ENCODE measurements around the gene ZNF70. TPM values are rescaled to one million over a fixed set of nuclear protein-coding genes. Genes with fewer than 3 reads are reported as not detected.

ZNF70 gene
- total and polyA plus RNA-seq, 9 of the 15 experiments (the other 6 are each of a cell fraction or from before 2014, with no cell fraction given): 0.14 to 3.3 (median 1.4) TPM

DNA sequence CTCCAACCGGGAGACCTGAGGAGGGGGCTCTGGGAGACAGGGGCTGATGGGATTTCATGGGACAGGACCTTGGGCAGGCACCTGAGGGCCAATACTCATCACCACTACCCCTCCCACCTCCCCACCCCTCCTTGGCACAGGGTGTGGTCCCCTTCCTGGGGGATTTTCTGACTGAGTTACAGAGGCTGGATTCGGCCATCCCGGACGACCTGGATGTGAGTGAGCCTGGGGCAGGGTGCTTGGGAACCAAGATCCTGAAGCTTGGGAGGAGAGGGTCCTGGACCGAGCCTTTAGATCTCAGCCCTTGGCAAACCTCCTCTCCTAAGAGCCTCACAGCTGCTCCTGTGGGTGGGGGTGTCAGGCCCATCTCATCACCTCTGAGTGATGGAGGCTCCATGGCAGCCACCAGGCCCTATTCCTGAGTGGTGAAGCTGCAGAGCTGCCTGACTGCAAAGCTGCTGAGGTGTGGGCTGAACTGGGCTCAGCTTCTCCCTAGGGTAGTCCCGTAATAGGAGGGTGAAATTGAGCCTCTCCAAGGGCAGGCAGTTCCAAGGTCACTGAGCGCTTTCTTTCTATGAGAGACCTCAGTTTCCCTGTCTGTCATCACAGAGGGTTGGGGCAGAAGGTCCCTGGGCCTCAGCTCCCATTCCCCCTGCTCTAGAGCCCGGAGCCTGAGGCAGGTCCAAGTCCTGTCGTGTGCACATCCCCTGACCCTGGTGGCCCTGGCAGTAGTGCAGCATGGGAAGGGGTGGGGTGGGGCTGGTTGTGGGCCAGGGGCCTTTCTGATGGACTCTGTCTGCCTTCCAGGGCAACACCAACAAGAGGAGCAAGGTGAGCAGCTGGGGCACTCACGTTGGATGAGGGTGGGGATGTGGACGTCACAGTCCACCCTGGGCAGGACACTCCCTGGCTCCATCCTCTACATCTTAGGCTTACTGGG, 53.6 kb downstream of the ZNF70 start (continued):
- TF ChIP-seq ZNF143 (CRISPR knock-in tag; IDR thresholded peaks at IDR 0.05): no peak
- no peak for TF ChIP-seq ZNF764 (CRISPR knock-in tag; IDR thresholded peaks at IDR 0.05; ENCODE audit: low read depth)

DNA sequence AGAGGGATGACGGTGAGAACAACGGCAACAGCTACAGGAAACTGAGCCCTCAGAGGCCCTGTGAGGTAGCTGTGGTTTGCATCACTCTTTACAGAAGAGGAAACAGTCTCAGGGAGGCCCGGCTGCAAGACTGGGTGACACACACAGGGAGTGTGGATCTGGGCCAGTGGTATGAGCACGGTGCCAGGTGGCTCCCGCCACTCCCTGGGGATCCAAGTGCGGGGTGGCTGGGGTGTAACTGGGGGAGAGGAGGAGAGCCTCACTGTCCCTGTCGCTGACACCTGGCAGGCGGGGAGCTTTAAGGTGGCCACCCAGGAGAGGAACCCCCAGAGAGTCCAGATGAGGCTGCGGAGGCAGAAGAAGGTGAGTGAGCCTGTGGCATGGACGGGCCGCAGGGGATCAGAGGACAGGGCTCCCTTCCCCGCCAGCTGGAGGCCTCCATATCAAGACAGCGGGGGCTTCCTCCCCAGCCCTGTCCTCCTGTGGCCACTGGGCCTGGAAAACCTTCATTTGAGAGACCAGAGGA, 54.5 kb downstream of the ZNF70 start:
- H2AFZ ChIP-seq (ENCODE audit: low read depth, low read length): no peak overlapping the region
- H3K9me1 ChIP-seq (ENCODE audit: control insufficient read depth, insufficient read depth, low read length): no peaks in the 10 kb centered on the region
- H3K4me1 ChIP-seq (replicated peaks in 1 of 2; ENCODE audit: control insufficient read depth in 2 of 2, insufficient read depth in 2 of 2, low read length in 2 of 2): peaks cover 0 to 3% of the 10 kb centered on the region in 2 experiments; a peak in 1 of 5 replicates
- no peak overlapping the region for H3K4me3 ChIP-seq
- intact Hi-C loops (cut with micrococcal nuclease) (no loop called here), in situ Hi-C loops (cut with MboI) (no loop called here)
- ATAC-seq: no peak
- H3K36me3 ChIP-seq (ENCODE audit: control insufficient read depth, insufficient read depth, low read length): peaks cover 61% of the 10 kb centered on the region
- H3K27me3 ChIP-seq (ENCODE audit: control insufficient read depth in 2 of 2, insufficient read depth in 2 of 2, low read length in 2 of 2): no peaks in the 10 kb centered on the region
- ChIA-PET CTCF (ENCODE audit: low intra/inter-chr PET ratio) (no interaction called here), POLR2A (no interaction called here)
- H3K9ac ChIP-seq (ENCODE audit: insufficient read depth in 1 of 2, low read depth in 2 of 2, low read length in 2 of 2): no peak overlapping the region
- no peaks in the 10 kb centered on the region for H4K20me1 ChIP-seq (replicated peaks; ENCODE audit: control insufficient read depth, insufficient read depth, low read length)
- 92% methylated on average over 11 of the region's 13 CpGs for WGBS (ENCODE audit: insufficient coverage, low coverage, missing lambda C conversion rate)
- no peaks in the 10 kb centered on the region for H3K9me3 ChIP-seq (replicated peaks; ENCODE audit: control insufficient read depth, insufficient read depth, low read depth, low read length)
- DNase-seq (ENCODE audit: extremely low read depth in 1 of 4, low spot score in 3 of 4): no peak
- BruUV-seq (replicated peaks): no TSS peak
- H3K79me2 ChIP-seq (ENCODE audit: control insufficient read depth, insufficient read depth, low read length): 0 out of 3 replicates have a peak, but pooled peaks cover 8% of the 10 kb centered on the region
- H3K4me2 ChIP-seq (ENCODE audit: insufficient read depth, low read length): no peak overlapping the region
- H3K27ac ChIP-seq (ENCODE audit: extremely low read depth, low read depth, low read length): no peak overlapping the region
- no peak for FAIRE-seq
- TF ChIP-seq, protein P1, sequence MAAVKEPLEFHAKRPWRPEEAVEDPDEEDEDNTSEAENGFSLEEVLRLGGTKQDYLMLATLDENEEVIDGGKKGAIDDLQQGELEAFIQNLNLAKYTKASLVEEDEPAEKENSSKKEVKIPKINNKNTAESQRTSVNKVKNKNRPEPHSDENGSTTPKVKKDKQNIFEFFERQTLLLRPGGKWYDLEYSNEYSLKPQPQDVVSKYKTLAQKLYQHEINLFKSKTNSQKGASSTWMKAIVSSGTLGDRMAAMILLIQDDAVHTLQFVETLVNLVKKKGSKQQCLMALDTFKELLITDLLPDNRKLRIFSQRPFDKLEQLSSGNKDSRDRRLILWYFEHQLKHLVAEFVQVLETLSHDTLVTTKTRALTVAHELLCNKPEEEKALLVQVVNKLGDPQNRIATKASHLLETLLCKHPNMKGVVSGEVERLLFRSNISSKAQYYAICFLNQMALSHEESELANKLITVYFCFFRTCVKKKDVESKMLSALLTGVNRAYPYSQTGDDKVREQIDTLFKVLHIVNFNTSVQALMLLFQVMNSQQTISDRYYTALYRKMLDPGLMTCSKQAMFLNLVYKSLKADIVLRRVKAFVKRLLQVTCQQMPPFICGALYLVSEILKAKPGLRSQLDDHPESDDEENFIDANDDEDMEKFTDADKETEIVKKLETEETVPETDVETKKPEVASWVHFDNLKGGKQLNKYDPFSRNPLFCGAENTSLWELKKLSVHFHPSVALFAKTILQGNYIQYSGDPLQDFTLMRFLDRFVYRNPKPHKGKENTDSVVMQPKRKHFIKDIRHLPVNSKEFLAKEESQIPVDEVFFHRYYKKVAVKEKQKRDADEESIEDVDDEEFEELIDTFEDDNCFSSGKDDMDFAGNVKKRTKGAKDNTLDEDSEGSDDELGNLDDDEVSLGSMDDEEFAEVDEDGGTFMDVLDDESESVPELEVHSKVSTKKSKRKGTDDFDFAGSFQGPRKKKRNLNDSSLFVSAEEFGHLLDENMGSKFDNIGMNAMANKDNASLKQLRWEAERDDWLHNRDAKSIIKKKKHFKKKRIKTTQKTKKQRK (IDR thresholded peaks at IDR 0.05; ENCODE audit: borderline replicate concordance, low read depth, low read length): no peak
- TF ChIP-seq ZNF165 (CRISPR knock-in tag; IDR thresholded peaks at IDR 0.05; ENCODE audit: borderline replicate concordance) (no peak), ZHX1 (conservative IDR thresholded peaks at IDR 0.05; ENCODE audit: low read length) (no peak), HES1 (IDR thresholded peaks at IDR 0.05; ENCODE audit: low read depth) (no peak), PTTG1 (tag; IDR thresholded peaks at IDR 0.05; ENCODE audit: low read depth) (no peak), RBM22 (IDR thresholded peaks at IDR 0.05; ENCODE audit: low read depth, low read length, poor library complexity, severe bottlenecking) (no peak), U2AF2 (optimal IDR thresholded peaks at IDR 0.05; ENCODE audit: low read depth, low read length) (no peak), RBM39 (optimal IDR thresholded peaks at IDR 0.05; ENCODE audit: low read depth, low read length) (no peak), EP400 (IDR thresholded peaks at IDR 0.05) (no peak), NELFE (IDR thresholded peaks at IDR 0.05; ENCODE audit: insufficient read depth, insufficient read length) (no peak)

Measured in K562 (cell line).